NB4 (cell line): ENCODE data around the gene UTP15.

Source experiments
- DNase-seq: peaks from one replicate; pipeline ENCODE4 v3.0.0; 2010; ENCODE audit warnings: low read depth
- H3K4me3 ChIP-seq: one replicate; pipeline ENCODE4 v1.5.1; 2011; ENCODE audit warnings: mild to moderate bottlenecking, low read depth, low read length, moderate library complexity
- MYC ChIP-seq: IDR thresholded peaks from 2 replicates; pipeline ENCODE4 v1.6.1; 2011; ENCODE audit warnings: low read depth, low read length
- POLR2A ChIP-seq: IDR thresholded peaks from 2 replicates; pipeline ENCODE4 v1.6.1; 2011; ENCODE audit warnings: mild to moderate bottlenecking; ENCODE audit not compliant: insufficient read length; ENCODE audit errors: extremely low read depth
- TF ChIP-seq, protein P1 (sequence below): IDR thresholded peaks from one replicate; pipeline ENCODE4 v1.5.1; 2012; ENCODE audit warnings: low read depth, low read length
- TF ChIP-seq, protein P2 (sequence below): IDR thresholded peaks from 2 replicates; pipeline ENCODE4 v1.6.1; 2011; ENCODE audit warnings: low read depth, low read length

The UTP15 gene

DNA sequence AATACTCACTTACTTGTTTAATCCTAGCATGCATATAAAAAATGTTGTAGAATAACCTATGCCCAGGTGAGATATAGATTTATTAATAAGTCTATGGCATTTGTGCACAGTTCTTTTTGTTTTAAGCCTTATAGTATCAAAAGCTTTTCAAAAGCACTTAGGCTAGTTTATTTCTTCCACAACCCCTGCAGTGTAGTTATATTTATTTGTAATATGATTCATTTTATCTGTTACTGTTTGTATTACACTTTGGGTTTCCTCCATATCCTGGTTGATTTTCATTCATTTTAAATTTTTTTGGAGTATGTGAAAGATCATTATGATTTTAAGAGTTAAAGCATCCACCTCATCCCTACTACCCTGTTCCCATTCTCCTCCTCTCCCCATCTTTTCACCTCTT is 41.7 kb downstream of the UTP15 start:
- no peak overlapping the region for H3K4me3 ChIP-seq
- TF ChIP-seq POLR2A: no peak
- TF ChIP-seq, protein P1, sequence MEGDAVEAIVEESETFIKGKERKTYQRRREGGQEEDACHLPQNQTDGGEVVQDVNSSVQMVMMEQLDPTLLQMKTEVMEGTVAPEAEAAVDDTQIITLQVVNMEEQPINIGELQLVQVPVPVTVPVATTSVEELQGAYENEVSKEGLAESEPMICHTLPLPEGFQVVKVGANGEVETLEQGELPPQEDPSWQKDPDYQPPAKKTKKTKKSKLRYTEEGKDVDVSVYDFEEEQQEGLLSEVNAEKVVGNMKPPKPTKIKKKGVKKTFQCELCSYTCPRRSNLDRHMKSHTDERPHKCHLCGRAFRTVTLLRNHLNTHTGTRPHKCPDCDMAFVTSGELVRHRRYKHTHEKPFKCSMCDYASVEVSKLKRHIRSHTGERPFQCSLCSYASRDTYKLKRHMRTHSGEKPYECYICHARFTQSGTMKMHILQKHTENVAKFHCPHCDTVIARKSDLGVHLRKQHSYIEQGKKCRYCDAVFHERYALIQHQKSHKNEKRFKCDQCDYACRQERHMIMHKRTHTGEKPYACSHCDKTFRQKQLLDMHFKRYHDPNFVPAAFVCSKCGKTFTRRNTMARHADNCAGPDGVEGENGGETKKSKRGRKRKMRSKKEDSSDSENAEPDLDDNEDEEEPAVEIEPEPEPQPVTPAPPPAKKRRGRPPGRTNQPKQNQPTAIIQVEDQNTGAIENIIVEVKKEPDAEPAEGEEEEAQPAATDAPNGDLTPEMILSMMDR: no peak
- no peak for TF ChIP-seq MYC
- TF ChIP-seq, protein P2, sequence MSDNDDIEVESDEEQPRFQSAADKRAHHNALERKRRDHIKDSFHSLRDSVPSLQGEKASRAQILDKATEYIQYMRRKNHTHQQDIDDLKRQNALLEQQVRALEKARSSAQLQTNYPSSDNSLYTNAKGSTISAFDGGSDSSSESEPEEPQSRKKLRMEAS: no peak
- DNase-seq: no peak

DNA sequence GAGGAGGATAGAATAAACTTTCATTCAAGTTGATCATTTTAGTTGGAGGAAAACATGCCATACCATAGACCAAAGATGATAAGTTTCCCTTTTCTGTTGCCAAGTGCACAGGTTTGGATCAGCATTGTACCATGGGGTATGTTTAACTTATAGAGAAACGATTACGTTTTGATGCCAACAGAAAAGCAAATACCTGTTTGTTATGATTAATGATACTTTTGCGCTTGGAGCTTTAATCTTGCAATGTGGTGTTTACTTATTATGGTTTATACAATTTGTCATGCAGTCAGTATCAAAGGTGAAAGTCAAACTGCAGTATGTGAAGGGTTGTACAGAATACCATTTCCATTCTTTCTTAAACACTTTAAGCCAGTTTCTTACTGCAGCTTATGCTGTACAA is 47.3 kb downstream of the UTP15 start:
- H3K4me3 ChIP-seq: no peak overlapping the region
- TF ChIP-seq POLR2A (no peak), MYC (no peak)
- TF ChIP-seq, protein P1: no peak
- TF ChIP-seq, protein P2: no peak
- no peak for DNase-seq

DNA sequence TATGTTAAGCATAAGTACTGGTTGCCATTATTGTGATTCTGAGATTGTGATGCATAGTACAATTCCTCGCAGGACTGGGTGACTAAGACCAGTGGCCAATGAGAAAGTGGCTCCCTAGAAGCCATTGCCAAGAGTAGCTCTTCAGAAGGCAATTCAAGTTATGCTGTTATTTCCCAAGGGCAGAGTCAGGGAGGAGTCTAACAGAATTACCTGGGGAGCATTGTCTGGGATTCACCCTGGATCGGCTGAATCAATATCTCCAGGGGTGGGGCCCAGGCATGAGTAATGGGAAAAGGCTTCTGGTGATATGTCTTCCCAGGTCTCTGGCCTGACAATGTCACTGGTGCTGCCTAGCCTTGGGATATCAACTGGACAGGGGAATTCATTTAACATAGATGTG is 49.5 kb downstream of the UTP15 start:
- DNase-seq: no peak
- TF ChIP-seq, protein P2: no peak
- no peak for TF ChIP-seq MYC
- no peak for TF ChIP-seq POLR2A
- TF ChIP-seq, protein P1: no peak
- H3K4me3 ChIP-seq: no peak overlapping the region

DNA sequence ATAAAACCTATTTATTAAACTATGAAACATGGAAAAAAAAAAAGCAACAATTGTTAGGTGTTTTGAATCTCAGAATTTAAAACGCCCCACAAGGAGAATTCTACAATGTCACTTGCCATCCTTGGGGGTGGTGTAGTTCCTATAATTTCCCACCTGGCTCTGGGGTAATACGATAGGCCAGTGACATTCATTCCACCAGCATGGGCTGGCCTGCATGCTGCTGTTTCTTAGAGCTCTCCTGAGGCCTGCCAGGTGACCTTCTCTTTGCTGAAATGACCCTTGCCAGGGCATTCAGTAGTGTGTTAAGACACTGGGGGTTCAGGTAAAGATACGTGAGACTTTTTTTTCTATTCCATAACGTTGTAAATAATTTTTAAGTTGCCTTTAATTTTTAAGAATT is 50.4 kb downstream of the UTP15 start:
- DNase-seq: no peak
- TF ChIP-seq, protein P1: no peak
- TF ChIP-seq, protein P2: no peak
- TF ChIP-seq MYC: no peak
- TF ChIP-seq POLR2A: no peak
- H3K4me3 ChIP-seq: no peak overlapping the region

DNA sequence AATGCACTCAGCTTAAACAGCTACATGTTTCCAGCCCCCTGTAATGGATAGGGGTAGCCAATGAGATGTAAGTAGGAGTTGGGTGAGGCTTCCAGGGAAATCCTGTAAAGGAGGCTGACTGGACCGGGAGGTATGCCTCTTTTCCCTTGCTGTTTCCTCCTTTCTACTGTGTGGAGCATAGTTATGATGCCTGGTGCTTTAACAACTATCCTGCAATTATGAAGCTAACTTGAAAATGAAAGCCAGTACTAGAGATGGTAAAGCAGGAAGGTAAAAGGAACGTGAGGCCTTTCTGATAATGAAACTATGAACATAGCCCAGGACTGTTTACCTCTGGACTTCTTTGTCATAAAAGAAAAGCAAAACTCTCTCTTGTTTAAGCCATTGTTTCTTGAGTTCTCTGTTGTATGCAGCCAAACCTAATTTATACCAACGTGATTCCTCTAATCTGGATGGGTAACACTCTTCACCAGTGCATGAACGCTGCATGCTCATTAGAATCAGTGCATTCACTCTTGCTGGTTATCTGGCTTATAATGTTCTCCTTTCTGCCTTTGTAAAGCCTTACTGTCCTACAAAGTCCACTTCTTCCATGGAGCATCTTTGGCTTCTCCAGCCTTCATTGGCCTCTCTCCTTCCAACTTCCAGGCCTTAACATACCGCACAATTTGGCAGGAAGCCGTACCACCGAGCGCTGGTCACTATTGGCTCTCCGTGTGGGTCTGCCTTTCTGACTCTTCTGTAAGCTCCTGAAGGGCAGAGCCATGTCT is 52.2 kb downstream of the UTP15 start:
- no peak for TF ChIP-seq POLR2A
- TF ChIP-seq MYC: no peak
- TF ChIP-seq, protein P1: no peak
- TF ChIP-seq, protein P2: no peak
- no peak overlapping the region for H3K4me3 ChIP-seq
- no peak for DNase-seq
